ENCODE measurements around the gene CAPN2.

CAPN2 gene

DNA sequence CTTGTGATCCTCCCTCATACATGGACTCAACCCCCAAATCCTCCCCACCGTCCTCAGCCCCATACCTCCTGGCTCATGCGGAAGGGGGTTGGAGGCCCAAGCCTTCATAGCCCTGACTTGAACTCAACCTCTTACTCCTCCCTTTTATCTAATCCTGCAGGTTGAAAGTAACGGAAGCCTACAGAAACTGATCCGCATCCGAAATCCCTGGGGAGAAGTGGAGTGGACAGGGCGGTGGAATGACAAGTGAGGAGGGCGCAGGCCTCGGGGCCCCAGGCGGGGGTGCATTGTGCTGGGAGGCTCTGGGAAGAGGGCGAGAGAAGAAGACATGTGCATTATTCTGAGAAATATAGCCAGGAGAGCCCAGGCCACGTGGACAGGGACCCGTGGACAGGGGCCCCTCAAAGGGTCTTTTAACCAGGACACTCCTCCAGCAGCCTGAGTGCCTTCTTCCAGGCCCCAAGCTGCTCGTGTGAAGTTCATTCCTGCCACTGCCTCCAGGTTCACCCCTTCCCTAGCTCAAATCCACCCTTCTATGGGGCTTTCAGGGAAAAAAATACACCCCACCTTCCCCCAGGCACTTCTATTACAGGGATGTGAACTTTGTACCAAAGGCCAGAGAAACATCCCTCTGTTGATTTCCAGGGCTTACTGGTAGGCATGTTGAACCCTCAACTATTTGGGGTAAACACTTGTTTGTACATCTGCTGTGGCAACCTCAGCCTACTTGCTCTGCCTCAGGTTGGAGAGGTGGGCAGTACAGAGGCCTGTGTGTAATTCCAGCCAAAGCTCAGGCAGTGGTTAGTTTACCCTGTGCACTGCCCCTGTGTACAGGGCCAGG, 38.6 kb downstream of the CAPN2 start:
- Histone ChIP-seq H3K4me2 (ENCODE audit: low read depth, low read length, poor library complexity, severe bottlenecking) (no peak overlapping the region), H3K27me3 (ENCODE audit: low read length) (no peaks in the 10 kb centered on the region), H3K9me2 (replicated peaks; ENCODE audit: insufficient read depth, low read length) (no peaks in the 10 kb centered on the region), H3K9ac (ENCODE audit: low read length) (no peak overlapping the region), H2AFZ (ENCODE audit: low read depth, low read length, severe bottlenecking) (no peak overlapping the region), H3F3A (ENCODE audit: insufficient read depth) (no peaks in the 10 kb centered on the region), H4K20me1 (ENCODE audit: low read depth, low read length) (no peaks in the 10 kb centered on the region), H3K9me3 (ENCODE audit: insufficient read depth, low read length) (no peaks in the 10 kb centered on the region), H3K79me2 (ENCODE audit: insufficient read depth, low read length) (no peaks in the 10 kb centered on the region), H3K27ac (ENCODE audit: low read depth, low read length) (no peak overlapping the region), H3K36me3 (ENCODE audit: low read length) (no peaks in the 10 kb centered on the region), H3K4me3 (ENCODE audit: insufficient read depth, low read length, poor library complexity, severe bottlenecking) (no peak overlapping the region)
- no peak for TF ChIP-seq EZH2phosphoT487 (conservative IDR thresholded peaks at IDR 0.05; ENCODE audit: low read length)
- TF ChIP-seq, protein P1, sequence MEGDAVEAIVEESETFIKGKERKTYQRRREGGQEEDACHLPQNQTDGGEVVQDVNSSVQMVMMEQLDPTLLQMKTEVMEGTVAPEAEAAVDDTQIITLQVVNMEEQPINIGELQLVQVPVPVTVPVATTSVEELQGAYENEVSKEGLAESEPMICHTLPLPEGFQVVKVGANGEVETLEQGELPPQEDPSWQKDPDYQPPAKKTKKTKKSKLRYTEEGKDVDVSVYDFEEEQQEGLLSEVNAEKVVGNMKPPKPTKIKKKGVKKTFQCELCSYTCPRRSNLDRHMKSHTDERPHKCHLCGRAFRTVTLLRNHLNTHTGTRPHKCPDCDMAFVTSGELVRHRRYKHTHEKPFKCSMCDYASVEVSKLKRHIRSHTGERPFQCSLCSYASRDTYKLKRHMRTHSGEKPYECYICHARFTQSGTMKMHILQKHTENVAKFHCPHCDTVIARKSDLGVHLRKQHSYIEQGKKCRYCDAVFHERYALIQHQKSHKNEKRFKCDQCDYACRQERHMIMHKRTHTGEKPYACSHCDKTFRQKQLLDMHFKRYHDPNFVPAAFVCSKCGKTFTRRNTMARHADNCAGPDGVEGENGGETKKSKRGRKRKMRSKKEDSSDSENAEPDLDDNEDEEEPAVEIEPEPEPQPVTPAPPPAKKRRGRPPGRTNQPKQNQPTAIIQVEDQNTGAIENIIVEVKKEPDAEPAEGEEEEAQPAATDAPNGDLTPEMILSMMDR (IDR thresholded peaks at IDR 0.05; ENCODE audit: insufficient read depth, low read length, poor library complexity, severe bottlenecking): no peak

DNA sequence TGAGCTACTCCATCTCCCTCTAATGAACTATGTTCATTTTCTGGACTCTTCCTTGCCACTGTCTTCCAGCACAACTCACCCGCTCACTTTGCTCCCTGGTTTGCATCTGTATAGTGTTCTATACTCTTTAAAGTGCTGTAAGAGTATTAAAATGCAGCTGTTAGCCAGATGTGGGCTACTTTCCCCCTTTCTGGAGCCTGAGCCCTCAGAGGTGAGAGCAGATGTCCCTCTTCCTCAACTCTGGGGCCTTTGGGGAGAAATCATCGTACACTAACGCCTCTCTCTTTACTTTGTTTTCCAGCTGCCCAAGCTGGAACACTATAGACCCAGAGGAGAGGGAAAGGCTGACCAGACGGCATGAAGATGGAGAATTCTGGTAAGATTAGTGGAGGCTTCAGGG, 39.4 kb downstream of the CAPN2 start:
- H2AFZ ChIP-seq (ENCODE audit: low read depth, low read length, severe bottlenecking): no peak overlapping the region
- no peaks in the 10 kb centered on the region for H3F3A ChIP-seq (ENCODE audit: insufficient read depth)
- H3K27ac ChIP-seq (ENCODE audit: low read depth, low read length): no peak overlapping the region
- H3K27me3 ChIP-seq (ENCODE audit: low read length): no peaks in the 10 kb centered on the region
- TF ChIP-seq, protein P1 (IDR thresholded peaks at IDR 0.05; ENCODE audit: insufficient read depth, low read length, poor library complexity, severe bottlenecking): no peak
- no peaks in the 10 kb centered on the region for H3K79me2 ChIP-seq (ENCODE audit: insufficient read depth, low read length)
- no peaks in the 10 kb centered on the region for H3K9me2 ChIP-seq (replicated peaks; ENCODE audit: insufficient read depth, low read length)
- no peaks in the 10 kb centered on the region for H3K9me3 ChIP-seq (ENCODE audit: insufficient read depth, low read length)
- no peak overlapping the region for H3K4me2 ChIP-seq (ENCODE audit: low read depth, low read length, poor library complexity, severe bottlenecking)
- no peaks in the 10 kb centered on the region for H3K36me3 ChIP-seq (ENCODE audit: low read length)
- no peak overlapping the region for H3K4me3 ChIP-seq (ENCODE audit: insufficient read depth, low read length, poor library complexity, severe bottlenecking)
- no peaks in the 10 kb centered on the region for H4K20me1 ChIP-seq (ENCODE audit: low read depth, low read length)
- no peak overlapping the region for H3K9ac ChIP-seq (ENCODE audit: low read length)

- no peaks in the 10 kb centered on the region for H4K20me1 ChIP-seq (ENCODE audit: low read depth, low read length)
- no peak overlapping the region for H3K4me2 ChIP-seq (ENCODE audit: low read depth, low read length, poor library complexity, severe bottlenecking)
- H3K9ac ChIP-seq (ENCODE audit: low read length): no peak overlapping the region
- no peaks in the 10 kb centered on the region for H3K9me2 ChIP-seq (replicated peaks; ENCODE audit: insufficient read depth, low read length)
- H3K27ac ChIP-seq (ENCODE audit: low read depth, low read length): no peak overlapping the region
- no peaks in the 10 kb centered on the region for H3K27me3 ChIP-seq (ENCODE audit: low read length)
- no peak overlapping the region for H3K4me3 ChIP-seq (ENCODE audit: insufficient read depth, low read length, poor library complexity, severe bottlenecking)
- TF ChIP-seq, protein P1 (IDR thresholded peaks at IDR 0.05; ENCODE audit: insufficient read depth, low read length, poor library complexity, severe bottlenecking): no peak
- no peak for TF ChIP-seq EZH2phosphoT487 (conservative IDR thresholded peaks at IDR 0.05; ENCODE audit: low read length)
- no peaks in the 10 kb centered on the region for H3K9me3 ChIP-seq (ENCODE audit: insufficient read depth, low read length)
- H3K36me3 ChIP-seq (ENCODE audit: low read length): no peaks in the 10 kb centered on the region
- no peaks in the 10 kb centered on the region for H3K79me2 ChIP-seq (ENCODE audit: insufficient read depth, low read length)
- no peak overlapping the region for H2AFZ ChIP-seq (ENCODE audit: low read depth, low read length, severe bottlenecking)
- H3F3A ChIP-seq (ENCODE audit: insufficient read depth): no peaks in the 10 kb centered on the region
Observed at GRCh38 chr1:223752721-223753515, 40.6 kb downstream of the CAPN2 start.

Data from SU-DHL-6 (cell line).